ENCODE data around the gene CPLX3. TPM values are rescaled to one million over a fixed set of nuclear protein-coding genes. Genes with fewer than 3 reads are reported as not detected.

CPLX3 gene
- polyA plus RNA-seq, 3 donors = 0.12 TPM; not detected in 2

DNA sequence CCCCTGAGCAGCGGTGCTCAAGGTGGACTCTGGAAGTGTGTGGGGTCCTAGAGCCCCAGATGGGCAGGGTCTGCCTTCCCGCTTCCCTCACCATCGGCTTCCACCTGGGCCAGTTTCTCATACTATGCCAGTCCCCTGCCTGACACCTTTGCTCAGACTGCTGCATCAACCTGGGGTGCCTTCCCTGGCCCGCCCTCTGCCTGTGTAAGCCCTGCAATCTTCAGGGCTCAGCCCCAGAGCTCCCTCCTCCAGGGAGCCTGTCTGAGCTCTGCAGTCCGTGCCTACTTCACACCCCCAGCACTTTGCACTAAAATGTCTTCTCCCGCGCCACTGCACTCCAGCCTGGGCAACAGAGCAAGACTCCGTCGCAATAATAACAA lies 31.5 kb upstream of the CPLX3 start:
- peaks cover 37 to 70% of the 10 kb centered on the region in 2 donors for H3K36me3 ChIP-seq (replicated peaks in 1 of 2; ENCODE audit: control insufficient read depth in 1 of 2, insufficient read depth in 2 of 2, low read length in 2 of 2)
- Mint-ChIP-seq H3K4me3 (no peak overlapping the region), H3K4me1 (peaks cover 77% of the 10 kb centered on the region), H3K27me3 (ENCODE audit: low read depth in 3 of 3) (peaks cover 0 to 1% (median 0%) of the 10 kb centered on the region in 3 donors), H3K27ac (peak overlapping the region in 6 of 7 donors; percentile 65 to 87 (median 82)), H3K36me3 (peaks cover 55 to 76% of the 10 kb centered on the region in 2 donors), H3K9me3 (no peaks in the 10 kb centered on the region)
- peaks cover 68 to 88% of the 10 kb centered on the region in 2 donors for H3K4me1 ChIP-seq (ENCODE audit: control insufficient read depth in 1 of 2, insufficient read depth in 2 of 2, low read length in 2 of 2)
- no peaks in the 10 kb centered on the region for H3K27me3 ChIP-seq (ENCODE audit: control insufficient read depth in 2 of 2, insufficient read depth in 2 of 2, low read length in 2 of 2)
- H3K27ac ChIP-seq (ENCODE audit: low read depth in 1 of 2, low read length in 2 of 2) = peak overlapping the region; percentile 10 to 97
- H3K4me3 ChIP-seq (replicated peaks in 1 of 3; ENCODE audit: low read depth in 2 of 3, low read length in 3 of 3) = no peak overlapping the region
- no peak overlapping the region for H2AFZ ChIP-seq (ENCODE audit: insufficient read depth, low read depth, low read length, poor library complexity, severe bottlenecking)
- H3K9ac ChIP-seq (ENCODE audit: insufficient read depth, low read length, poor library complexity, severe bottlenecking) = no peak overlapping the region
- peaks cover 99% of the 10 kb centered on the region for H3K79me2 ChIP-seq (ENCODE audit: insufficient read depth, low read length)
- no peak overlapping the region for H3K4me2 ChIP-seq (replicated peaks; ENCODE audit: extremely low read depth, low read length, poor library complexity, severe bottlenecking)
- 84% methylated on average over 2 of the region's 9 CpGs for WGBS (ENCODE audit: insufficient coverage)
- DNase-seq = no peak
- TF ChIP-seq, protein P1, sequence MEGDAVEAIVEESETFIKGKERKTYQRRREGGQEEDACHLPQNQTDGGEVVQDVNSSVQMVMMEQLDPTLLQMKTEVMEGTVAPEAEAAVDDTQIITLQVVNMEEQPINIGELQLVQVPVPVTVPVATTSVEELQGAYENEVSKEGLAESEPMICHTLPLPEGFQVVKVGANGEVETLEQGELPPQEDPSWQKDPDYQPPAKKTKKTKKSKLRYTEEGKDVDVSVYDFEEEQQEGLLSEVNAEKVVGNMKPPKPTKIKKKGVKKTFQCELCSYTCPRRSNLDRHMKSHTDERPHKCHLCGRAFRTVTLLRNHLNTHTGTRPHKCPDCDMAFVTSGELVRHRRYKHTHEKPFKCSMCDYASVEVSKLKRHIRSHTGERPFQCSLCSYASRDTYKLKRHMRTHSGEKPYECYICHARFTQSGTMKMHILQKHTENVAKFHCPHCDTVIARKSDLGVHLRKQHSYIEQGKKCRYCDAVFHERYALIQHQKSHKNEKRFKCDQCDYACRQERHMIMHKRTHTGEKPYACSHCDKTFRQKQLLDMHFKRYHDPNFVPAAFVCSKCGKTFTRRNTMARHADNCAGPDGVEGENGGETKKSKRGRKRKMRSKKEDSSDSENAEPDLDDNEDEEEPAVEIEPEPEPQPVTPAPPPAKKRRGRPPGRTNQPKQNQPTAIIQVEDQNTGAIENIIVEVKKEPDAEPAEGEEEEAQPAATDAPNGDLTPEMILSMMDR (IDR thresholded peaks at IDR 0.05) = no peak
- intact Hi-C loops (cut with micrococcal nuclease) = no loop called here
- H4K20me1 ChIP-seq (ENCODE audit: insufficient read depth, low read length) = peaks cover 81% of the 10 kb centered on the region
- H3K9me3 ChIP-seq (replicated peaks in 1 of 2; ENCODE audit: control insufficient read depth in 1 of 2, insufficient read depth in 1 of 2, low read length in 2 of 2) = no peaks in the 10 kb centered on the region

DNA sequence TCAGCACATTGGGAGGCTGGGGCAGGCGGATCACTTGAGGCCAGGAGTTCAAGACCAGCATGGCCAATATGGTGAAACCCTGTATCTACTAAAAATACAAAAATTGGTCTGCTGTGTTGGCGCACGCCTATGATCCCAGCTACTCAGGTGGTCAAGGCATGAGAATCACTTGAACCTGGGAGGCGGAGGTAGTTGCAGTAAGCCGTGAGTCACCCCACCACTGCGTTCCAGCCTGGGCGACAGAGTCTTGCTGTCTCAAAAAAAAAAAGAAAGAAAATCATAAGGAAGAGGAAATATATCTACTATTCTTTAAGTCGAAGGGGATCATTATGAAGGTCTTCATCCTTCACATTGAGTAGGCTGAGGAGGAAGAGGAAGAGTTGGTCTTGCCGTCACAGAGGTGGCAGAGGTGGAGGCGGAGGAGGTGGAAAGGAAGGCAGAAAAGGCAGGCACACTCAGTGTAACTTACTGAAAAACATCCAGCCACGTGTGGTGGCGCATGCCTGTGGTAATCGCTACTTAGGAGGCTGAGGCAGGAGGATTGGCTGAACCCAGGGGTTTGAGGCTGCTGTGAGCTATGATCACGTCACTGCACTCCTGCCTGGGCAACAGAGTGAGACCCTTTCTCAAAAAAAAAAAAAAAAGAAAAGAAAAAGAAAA lies 30.3 kb upstream of the CPLX3 start:
- no peak overlapping the region for H3K4me2 ChIP-seq (replicated peaks; ENCODE audit: extremely low read depth, low read length, poor library complexity, severe bottlenecking)
- Mint-ChIP-seq H3K27me3 (ENCODE audit: low read depth in 3 of 3) (peaks cover 0 to 1% (median 0%) of the 10 kb centered on the region in 3 donors), H3K36me3 (peaks cover 60 to 84% of the 10 kb centered on the region in 2 donors), H3K4me1 (peaks cover 77% of the 10 kb centered on the region), H3K27ac (peak overlapping the region; percentile 38 to 89 (median 79)), H3K9me3 (no peaks in the 10 kb centered on the region), H3K4me3 (peak overlapping the region in 1 of 2 donors; percentile 42)
- intact Hi-C loops (cut with micrococcal nuclease) = no loop called here
- H3K9me3 ChIP-seq (replicated peaks in 1 of 2; ENCODE audit: control insufficient read depth in 1 of 2, insufficient read depth in 1 of 2, low read length in 2 of 2) = no peaks in the 10 kb centered on the region
- no peak overlapping the region for H3K9ac ChIP-seq (ENCODE audit: insufficient read depth, low read length, poor library complexity, severe bottlenecking)
- H2AFZ ChIP-seq (ENCODE audit: insufficient read depth, low read depth, low read length, poor library complexity, severe bottlenecking) = no peak overlapping the region
- H3K27ac ChIP-seq (ENCODE audit: low read depth in 1 of 2, low read length in 2 of 2) = peak overlapping the region; percentile 20 to 93
- peaks cover 92% of the 10 kb centered on the region for H4K20me1 ChIP-seq (ENCODE audit: insufficient read depth, low read length)
- 89% methylated on average over 8 of the region's 14 CpGs for WGBS (ENCODE audit: insufficient coverage)
- H3K4me1 ChIP-seq (ENCODE audit: control insufficient read depth in 1 of 2, insufficient read depth in 2 of 2, low read length in 2 of 2) = peaks cover 67 to 88% of the 10 kb centered on the region in 2 donors
- H3K36me3 ChIP-seq (replicated peaks in 1 of 2; ENCODE audit: control insufficient read depth in 1 of 2, insufficient read depth in 2 of 2, low read length in 2 of 2) = peaks cover 46 to 79% of the 10 kb centered on the region in 2 donors
- no peak overlapping the region for H3K4me3 ChIP-seq (replicated peaks in 1 of 3; ENCODE audit: low read depth in 2 of 3, low read length in 3 of 3)
- TF ChIP-seq, protein P1 (IDR thresholded peaks at IDR 0.05) = no peak
- H3K27me3 ChIP-seq (ENCODE audit: control insufficient read depth in 2 of 2, insufficient read depth in 2 of 2, low read length in 2 of 2) = no peaks in the 10 kb centered on the region
- peaks cover 97% of the 10 kb centered on the region for H3K79me2 ChIP-seq (ENCODE audit: insufficient read depth, low read length)
- DNase-seq = no peak
